Measurements from ENCODE around the gene EXOC6B.

DNA sequence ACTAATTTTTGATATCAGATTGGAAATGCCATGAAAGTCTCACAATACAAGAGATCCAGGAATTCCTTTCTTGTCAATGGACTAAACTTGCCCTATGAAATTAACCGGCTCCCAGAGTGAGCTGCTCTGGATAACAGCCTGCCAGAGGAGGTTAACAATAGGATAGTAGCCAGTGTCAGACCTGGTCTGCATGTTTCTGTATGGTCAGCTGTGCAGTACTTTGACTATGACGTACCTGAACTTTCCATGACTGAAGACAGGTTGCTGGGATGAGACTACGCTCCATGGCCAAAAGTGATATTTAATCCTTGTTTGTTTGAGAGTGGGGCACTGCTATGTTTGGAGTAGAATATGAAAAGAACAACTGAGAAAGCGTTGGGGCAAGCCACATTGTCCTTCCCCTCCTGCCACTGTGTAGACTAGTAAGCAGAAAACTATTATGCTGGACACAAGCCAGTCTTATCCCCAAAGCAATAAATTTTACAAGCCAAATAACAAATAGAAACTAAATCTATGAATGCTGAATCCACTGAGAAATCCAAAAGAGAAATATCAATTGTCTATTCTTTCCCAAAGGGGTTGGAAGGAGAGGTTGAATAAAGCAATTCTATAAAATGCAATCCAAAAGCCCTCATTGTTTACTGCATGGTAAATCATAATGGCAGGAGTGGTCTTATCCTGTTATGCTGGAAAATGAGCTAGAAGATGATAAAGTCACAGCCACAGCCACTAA is 562.6 kb downstream of the EXOC6B start:
- TF ChIP-seq, protein P1, sequence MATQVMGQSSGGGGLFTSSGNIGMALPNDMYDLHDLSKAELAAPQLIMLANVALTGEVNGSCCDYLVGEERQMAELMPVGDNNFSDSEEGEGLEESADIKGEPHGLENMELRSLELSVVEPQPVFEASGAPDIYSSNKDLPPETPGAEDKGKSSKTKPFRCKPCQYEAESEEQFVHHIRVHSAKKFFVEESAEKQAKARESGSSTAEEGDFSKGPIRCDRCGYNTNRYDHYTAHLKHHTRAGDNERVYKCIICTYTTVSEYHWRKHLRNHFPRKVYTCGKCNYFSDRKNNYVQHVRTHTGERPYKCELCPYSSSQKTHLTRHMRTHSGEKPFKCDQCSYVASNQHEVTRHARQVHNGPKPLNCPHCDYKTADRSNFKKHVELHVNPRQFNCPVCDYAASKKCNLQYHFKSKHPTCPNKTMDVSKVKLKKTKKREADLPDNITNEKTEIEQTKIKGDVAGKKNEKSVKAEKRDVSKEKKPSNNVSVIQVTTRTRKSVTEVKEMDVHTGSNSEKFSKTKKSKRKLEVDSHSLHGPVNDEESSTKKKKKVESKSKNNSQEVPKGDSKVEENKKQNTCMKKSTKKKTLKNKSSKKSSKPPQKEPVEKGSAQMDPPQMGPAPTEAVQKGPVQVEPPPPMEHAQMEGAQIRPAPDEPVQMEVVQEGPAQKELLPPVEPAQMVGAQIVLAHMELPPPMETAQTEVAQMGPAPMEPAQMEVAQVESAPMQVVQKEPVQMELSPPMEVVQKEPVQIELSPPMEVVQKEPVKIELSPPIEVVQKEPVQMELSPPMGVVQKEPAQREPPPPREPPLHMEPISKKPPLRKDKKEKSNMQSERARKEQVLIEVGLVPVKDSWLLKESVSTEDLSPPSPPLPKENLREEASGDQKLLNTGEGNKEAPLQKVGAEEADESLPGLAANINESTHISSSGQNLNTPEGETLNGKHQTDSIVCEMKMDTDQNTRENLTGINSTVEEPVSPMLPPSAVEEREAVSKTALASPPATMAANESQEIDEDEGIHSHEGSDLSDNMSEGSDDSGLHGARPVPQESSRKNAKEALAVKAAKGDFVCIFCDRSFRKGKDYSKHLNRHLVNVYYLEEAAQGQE (IDR thresholded peaks at IDR 0.05): no peak
- no peak for TF ChIP-seq NR3C1 (IDR thresholded peaks at IDR 0.05)
- no peak for TF ChIP-seq RCOR1 (IDR thresholded peaks at IDR 0.05; ENCODE audit: low read depth, low read length)
- TF ChIP-seq, protein P2, sequence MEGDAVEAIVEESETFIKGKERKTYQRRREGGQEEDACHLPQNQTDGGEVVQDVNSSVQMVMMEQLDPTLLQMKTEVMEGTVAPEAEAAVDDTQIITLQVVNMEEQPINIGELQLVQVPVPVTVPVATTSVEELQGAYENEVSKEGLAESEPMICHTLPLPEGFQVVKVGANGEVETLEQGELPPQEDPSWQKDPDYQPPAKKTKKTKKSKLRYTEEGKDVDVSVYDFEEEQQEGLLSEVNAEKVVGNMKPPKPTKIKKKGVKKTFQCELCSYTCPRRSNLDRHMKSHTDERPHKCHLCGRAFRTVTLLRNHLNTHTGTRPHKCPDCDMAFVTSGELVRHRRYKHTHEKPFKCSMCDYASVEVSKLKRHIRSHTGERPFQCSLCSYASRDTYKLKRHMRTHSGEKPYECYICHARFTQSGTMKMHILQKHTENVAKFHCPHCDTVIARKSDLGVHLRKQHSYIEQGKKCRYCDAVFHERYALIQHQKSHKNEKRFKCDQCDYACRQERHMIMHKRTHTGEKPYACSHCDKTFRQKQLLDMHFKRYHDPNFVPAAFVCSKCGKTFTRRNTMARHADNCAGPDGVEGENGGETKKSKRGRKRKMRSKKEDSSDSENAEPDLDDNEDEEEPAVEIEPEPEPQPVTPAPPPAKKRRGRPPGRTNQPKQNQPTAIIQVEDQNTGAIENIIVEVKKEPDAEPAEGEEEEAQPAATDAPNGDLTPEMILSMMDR (IDR thresholded peaks at IDR 0.05): no peak
- TF ChIP-seq, protein P3, sequence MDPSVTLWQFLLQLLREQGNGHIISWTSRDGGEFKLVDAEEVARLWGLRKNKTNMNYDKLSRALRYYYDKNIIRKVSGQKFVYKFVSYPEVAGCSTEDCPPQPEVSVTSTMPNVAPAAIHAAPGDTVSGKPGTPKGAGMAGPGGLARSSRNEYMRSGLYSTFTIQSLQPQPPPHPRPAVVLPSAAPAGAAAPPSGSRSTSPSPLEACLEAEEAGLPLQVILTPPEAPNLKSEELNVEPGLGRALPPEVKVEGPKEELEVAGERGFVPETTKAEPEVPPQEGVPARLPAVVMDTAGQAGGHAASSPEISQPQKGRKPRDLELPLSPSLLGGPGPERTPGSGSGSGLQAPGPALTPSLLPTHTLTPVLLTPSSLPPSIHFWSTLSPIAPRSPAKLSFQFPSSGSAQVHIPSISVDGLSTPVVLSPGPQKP (IDR thresholded peaks at IDR 0.05; ENCODE audit: low read depth, low read length): no peak
- TF ChIP-seq EP300 (IDR thresholded peaks at IDR 0.05): no peak
